DMS53 treated with DMSO at 0.1 percent for 48 hours (cell line): ENCODE measurements around the gene FBXO9.

ENCODE experiments used
- DNase-seq: peaks from one replicate; lab custom pipeline; 2025; ENCODE audit not compliant: unreplicated experiment; lab: John Stamatoyannopoulos, UW

FBXO9 gene

GRCh38 chr6:53086302-53086701 lies 21.1 kb downstream of the FBXO9 start:
- DNase-seq = no peak

GRCh38 chr6:53089948-53090347 lies 24.7 kb downstream of the FBXO9 start:
- no peak for DNase-seq

DNA sequence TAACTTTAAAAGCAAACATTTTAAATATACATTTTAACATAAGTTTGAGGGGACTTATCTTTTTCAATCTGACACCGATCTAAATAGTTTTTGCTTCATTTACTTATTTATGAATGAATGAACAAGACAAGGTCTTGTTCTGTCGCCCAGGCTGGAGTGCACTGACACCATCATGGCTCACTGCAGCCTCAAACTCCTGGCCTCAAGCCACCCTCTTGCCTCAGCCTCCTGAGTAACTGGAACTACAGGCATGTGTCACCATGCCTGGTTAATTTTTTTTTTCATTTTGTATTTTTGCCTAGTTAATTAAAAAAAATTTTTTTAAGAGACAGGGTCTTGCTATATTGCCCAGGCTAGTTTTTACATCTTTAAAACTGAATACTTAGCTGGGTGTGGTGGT lies 25.4 kb downstream of the FBXO9 start:
- no peak for DNase-seq

- no peak for DNase-seq
Measured at GRCh38 chr6:53095270-53095669, 30.1 kb downstream of the FBXO9 start.

DNA sequence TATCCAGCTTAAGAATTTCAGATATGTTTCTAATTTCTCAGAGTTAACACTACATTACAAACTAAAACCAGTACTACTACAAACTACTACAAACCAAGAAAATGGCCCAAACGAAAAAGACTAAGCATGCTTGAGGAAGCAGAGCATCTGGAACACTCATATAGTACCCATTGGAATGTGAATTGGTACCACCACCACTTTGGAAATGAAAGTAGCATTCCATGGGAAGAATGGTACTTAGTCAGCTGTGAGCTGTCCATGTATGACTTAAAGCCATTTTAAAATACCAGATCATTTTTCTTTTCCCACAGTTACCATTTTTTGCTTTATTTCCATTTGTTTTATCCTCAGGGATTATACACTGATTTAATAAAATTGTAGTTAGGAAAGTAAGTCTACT lies 30.5 kb downstream of the FBXO9 start:
- no peak for DNase-seq

DNA sequence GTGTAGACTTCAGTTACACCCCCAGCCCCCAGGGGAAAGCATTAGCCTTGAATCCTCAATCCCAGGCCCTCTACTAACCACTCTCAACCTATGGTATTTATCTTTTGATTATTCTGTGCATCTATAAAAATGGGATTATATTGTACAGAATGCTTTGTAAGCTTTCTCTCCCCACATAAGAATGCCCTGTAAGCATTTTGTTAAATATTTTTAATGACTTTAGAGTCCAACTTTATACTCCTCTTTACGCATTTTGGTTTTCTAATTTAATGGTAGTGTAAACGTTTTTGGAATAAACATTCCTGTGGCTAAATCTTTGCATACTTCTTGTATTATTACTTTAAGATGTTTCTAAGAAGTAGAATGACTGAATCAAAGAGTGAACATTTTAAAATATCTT lies 35.4 kb downstream of the FBXO9 start:
- no peak for DNase-seq

- DNase-seq = no peak
Measured at GRCh38 chr6:53101006-53101405, 35.8 kb downstream of the FBXO9 start.

GRCh38 chr6:53103993-53104675 lies 38.9 kb downstream of the FBXO9 start:
- DNase-seq = peak; percentile 36

- DNase-seq = no peak
Measured at GRCh38 chr6:53104916-53105315, 39.7 kb downstream of the FBXO9 start.

DNA sequence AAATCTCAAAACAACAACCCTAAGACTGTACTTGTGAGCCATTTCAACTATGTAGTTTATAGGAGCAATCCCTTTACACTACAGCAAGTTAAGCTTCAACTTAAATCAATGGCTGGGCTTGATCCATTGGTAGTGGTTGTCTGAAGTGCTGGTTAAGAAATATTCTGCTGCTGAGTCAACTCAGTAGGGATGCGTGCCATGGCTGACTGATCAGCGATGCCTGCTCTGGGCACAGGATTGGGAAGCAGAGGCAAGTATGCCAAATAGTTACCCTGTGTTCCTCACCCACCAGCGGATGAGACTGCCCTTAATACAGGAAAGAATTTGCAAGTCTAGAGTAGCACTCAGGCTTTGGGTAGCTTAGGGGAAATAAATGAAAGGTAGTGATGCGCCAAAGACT lies 41.9 kb downstream of the FBXO9 start:
- DNase-seq = no peak

DNA sequence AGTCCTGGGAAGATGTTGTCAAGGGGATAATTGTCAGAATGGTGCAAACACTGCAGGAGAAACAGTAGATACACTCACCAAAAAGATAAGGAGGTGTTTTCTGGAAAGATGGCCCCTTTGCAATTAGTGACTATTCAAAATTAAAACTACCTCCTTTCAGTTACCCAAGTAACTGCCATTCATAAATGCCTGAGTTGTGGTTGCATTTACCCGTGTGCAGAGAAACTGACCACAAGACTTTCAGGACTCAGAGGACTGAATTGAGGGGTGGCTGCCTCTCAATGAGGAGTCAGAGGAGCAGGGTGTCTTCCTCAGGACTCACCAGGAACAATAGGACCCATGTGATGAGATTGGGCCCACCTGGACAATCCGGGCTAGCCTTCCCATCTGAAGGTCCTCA lies 44.4 kb downstream of the FBXO9 start:
- DNase-seq = no peak

GRCh38 chr6:53111865-53112264 lies 46.7 kb downstream of the FBXO9 start:
- DNase-seq = no peak

DNA sequence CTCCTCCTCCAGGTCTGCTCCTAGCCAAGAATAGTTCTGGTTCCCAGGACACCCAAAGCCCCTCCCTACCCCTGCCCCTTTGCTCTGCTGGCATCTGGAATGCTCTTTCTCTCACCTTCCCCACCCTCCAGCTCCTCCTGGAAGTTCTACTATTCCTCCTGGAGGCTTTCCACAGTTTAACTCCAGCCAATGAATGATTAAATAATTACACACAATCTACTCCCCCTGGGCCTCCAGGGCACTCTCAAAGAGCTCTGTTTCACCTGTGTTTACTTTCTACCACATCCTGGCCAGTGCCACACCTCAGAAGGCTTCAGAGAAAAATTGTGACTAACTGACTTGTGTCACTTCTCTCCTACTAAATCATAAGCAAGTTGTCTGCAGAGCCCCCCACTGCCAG lies 47.2 kb downstream of the FBXO9 start:
- peak; percentile 89 for DNase-seq

- no peak for DNase-seq
Measured at GRCh38 chr6:53112871-53113270, 47.7 kb downstream of the FBXO9 start.

GRCh38 chr6:53113742-53114141 lies 48.5 kb downstream of the FBXO9 start:
- no peak for DNase-seq

DNA sequence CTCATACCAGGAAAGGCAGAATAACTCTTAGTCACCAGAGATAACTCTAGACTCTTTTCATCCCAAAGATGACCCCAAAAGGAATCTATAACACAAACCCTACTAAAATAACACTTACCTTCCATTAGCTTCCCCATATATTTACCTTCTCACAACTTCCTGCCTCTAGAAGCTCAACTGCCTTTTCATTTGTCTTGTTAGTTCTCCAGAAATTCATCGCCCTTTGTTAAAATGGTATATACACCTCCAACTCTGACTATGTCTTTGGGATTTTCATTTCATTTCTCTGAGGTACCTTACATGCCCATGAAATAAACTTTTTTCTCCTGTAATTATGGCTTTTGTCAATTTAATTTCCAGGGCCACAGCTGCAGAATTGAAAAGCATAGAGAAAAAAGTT lies 49.9 kb downstream of the FBXO9 start:
- DNase-seq = no peak

GRCh38 chr6:53115741-53116140 lies 50.5 kb downstream of the FBXO9 start:
- DNase-seq = no peak

DNA sequence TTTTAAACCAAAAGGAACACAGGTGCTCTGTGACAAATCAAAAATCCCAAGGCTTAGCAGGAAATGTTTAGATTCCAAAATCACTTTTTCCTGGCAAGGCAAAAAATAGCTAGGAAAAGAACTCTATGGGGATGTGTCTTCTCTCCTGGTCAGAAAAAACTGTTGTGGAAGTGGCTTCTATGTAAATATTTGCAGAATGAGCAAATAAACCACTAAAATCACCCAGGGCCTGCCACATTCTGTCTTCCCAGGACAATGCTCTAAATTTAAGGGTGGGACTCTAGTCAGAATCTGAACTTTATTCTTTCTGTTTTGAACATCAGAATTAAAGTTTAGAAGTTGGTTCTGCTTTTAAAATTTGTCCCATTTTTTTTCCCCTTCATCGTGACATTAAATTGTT lies 54.1 kb downstream of the FBXO9 start:
- peak; percentile 85 for DNase-seq

- DNase-seq = peak; percentile 89
Measured at GRCh38 chr6:53119772-53120409, 54.7 kb downstream of the FBXO9 start.

DNA sequence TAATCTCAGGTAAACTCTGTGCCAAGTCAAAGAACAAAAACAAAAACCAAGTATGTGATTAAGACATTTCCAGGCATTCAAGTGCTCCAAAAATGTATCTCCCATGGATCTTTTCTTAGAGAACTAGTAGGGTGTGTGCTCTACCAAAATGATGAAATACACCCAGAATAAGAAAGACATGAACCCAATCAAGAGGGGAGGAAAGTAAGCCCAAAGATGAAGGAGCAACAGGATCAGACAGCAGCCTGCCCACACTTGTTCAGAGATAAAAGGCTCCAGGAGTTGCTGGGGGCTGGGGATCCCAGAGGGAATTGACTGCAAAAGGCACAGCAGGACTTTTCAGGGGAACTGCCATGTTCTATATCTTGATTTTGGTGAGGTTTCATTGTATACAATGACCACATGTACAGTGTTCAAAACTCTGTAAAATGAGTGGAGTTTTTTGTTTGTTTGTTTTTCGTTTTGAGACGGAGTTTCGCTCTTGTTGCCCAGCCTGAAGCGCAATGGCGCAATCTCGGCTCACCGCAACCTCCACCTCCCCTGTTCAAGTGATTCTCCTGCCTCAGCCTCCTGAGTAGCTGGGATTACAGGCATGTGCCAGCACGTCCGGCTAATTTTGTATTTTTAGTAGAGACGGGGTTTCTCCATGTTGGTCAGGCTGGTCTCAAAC lies 59.1 kb downstream of the FBXO9 start:
- DNase-seq = no peak

GRCh38 chr6:53125276-53125675 lies 60.1 kb downstream of the FBXO9 start:
- no peak for DNase-seq

DNA sequence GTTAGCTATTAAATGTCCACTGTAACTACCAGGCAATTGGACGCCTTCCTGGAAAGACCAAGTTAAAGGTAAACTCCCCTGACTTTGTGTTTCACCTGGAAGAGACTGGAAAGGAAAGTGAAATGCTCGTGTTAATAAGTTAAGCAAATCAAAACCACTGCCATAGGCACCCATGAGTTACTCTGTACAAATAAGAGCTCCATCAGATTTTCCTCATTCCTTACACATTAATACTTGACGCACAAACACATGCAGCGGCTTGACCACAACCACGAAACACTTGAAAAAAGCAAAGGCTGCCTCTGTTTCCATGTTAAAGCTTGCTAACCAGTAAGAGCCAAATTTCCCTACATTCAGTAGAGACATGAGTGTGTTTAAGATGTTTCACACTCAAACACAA lies 63.6 kb downstream of the FBXO9 start:
- DNase-seq = no peak
